Neural cell (in vitro differentiated cells): Measurements from ENCODE around the gene CACNA2D1. TPM values are rescaled to one million over a fixed set of nuclear protein-coding genes. Genes with fewer than 3 reads are reported as not detected.
A peak's percentile ranks its signal among the peaks of the same experiment; 100 is the strongest.

Experiments
- H2AFZ ChIP-seq: fragments of 200-600, 300-800 bp; sonication (generic), shearing (Covaris generic); 2 replicates; pipeline ENCODE4 v1.6.0; 2014; ENCODE audit warnings: low read depth, mild to moderate bottlenecking, antibody characterized with exemption, low read length, moderate library complexity
- H3F3A ChIP-seq: fragments of 200-600 bp; shearing (Covaris generic); 2 replicates; pipeline ENCODE4 v1.6.1; 2016; ENCODE audit warnings: mild to moderate bottlenecking, moderate library complexity, mixed read lengths, antibody characterized with exemption, low read length; ENCODE audit not compliant: insufficient read depth, poor library complexity, severe bottlenecking
- H3K27ac ChIP-seq: fragments of 200-600, 300-800 bp; sonication (generic), shearing (Covaris generic); 2 replicates; pipeline ENCODE4 v1.5.1; 2014; ENCODE audit warnings: mild to moderate bottlenecking, low read length, moderate library complexity
- H3K27me3 ChIP-seq: fragments of 300-800, 200-600 bp; sonication (generic), shearing (Covaris generic); 2 replicates; pipeline ENCODE4 v1.6.0; 2014; ENCODE audit warnings: mild to moderate bottlenecking, low read depth, low read length, moderate library complexity; ENCODE audit not compliant: insufficient read depth
- H3K36me3 ChIP-seq: fragments of 300-800, 200-600 bp; sonication (generic), shearing (Covaris generic); 2 replicates; pipeline ENCODE4 v1.5.1; 2014; ENCODE audit warnings: mild to moderate bottlenecking, antibody characterized with exemption, low read length, moderate library complexity; ENCODE audit not compliant: insufficient read depth
- H3K4me2 ChIP-seq: fragments of 300-800, 200-600 bp; sonication (generic), shearing (Covaris generic); 2 replicates; pipeline ENCODE4 v1.6.0; 2014; ENCODE audit warnings: mild to moderate bottlenecking, low read length
- H3K4me3 ChIP-seq: fragments of 300-800, 200-600 bp; sonication (generic), shearing (Covaris generic); 2 replicates; pipeline ENCODE4 v1.5.1; 2014; ENCODE audit warnings: mild to moderate bottlenecking, low read length, moderate library complexity
- H3K79me2 ChIP-seq: fragments of 200-600 bp; shearing (Covaris generic); replicated peaks from 2 replicates; pipeline ENCODE4 v1.6.0; 2014; ENCODE audit warnings: mild to moderate bottlenecking, low read length, moderate library complexity; ENCODE audit not compliant: insufficient read depth
- H3K9ac ChIP-seq: fragments of 300-800, 200-600 bp; sonication (generic), shearing (Covaris generic); 2 replicates; pipeline ENCODE4 v1.6.1; 2016; ENCODE audit warnings: mild to moderate bottlenecking, low read length, mixed read lengths
- H3K9me2 ChIP-seq: fragments of 200-600 bp; shearing (Covaris generic); 2 replicates; pipeline ENCODE4 v1.6.1; 2016; ENCODE audit warnings: mild to moderate bottlenecking, low read length, mixed read lengths; ENCODE audit not compliant: insufficient read depth
- H3K9me3 ChIP-seq: fragments of 200-600, 300-800 bp; sonication (generic), shearing (Covaris generic); 2 replicates; pipeline ENCODE4 v1.6.1; 2016; ENCODE audit warnings: mild to moderate bottlenecking, mixed run types, low read length, moderate library complexity, mixed read lengths
- H4K20me1 ChIP-seq: fragments of 200-600 bp; shearing (Covaris generic); 2 replicates; pipeline ENCODE4 v1.6.1; 2016; ENCODE audit warnings: mild to moderate bottlenecking, mixed run types; ENCODE audit not compliant: insufficient read depth
- CTCF ChIP-seq: fragments of 450-650 bp; IDR thresholded peaks from 2 replicates; pipeline ENCODE4 v1.5.1; 2014; ENCODE audit warnings: antibody characterized with exemption, mild to moderate bottlenecking, moderate library complexity; ENCODE audit not compliant: poor library complexity, severe bottlenecking
- EP300 ChIP-seq: fragments of 450-650 bp; conservative IDR thresholded peaks from 2 replicates; pipeline ENCODE4 v1.6.1; 2014; ENCODE audit warnings: antibody characterized with exemption, mild to moderate bottlenecking, moderate library complexity; ENCODE audit not compliant: poor library complexity, severe bottlenecking
- EZH2 ChIP-seq: fragments of 200-600, 300-800 bp; shearing (Covaris generic), sonication (generic); IDR thresholded peaks from 2 replicates; pipeline ENCODE4 v1.6.1; 2014; ENCODE audit warnings: antibody characterized with exemption, low read length, borderline replicate concordance, mild to moderate bottlenecking; ENCODE audit not compliant: insufficient read depth, poor library complexity, severe bottlenecking
- MXI1 ChIP-seq: fragments of 450-650 bp; conservative IDR thresholded peaks from 2 replicates; pipeline ENCODE4 v1.6.1; 2014; ENCODE audit warnings: antibody characterized with exemption, mild to moderate bottlenecking; ENCODE audit not compliant: poor library complexity, severe bottlenecking
- POLR2AphosphoS5 ChIP-seq: IDR thresholded peaks from 2 replicates; pipeline ENCODE4 v1.6.1; 2012
- RAD21 ChIP-seq: fragments of 450-650 bp; conservative IDR thresholded peaks from 2 replicates; pipeline ENCODE4 v1.6.1; 2014; ENCODE audit warnings: antibody characterized with exemption, mild to moderate bottlenecking, moderate library complexity
- SMC3 ChIP-seq: fragments of 450-650 bp; conservative IDR thresholded peaks from 2 replicates; pipeline ENCODE4 v1.6.1; 2014; ENCODE audit warnings: antibody characterized with exemption, mild to moderate bottlenecking, moderate library complexity; ENCODE audit not compliant: poor library complexity
- TAF1 ChIP-seq: IDR thresholded peaks from 2 replicates; pipeline ENCODE4 v1.6.1; 2012; ENCODE audit warnings: low read depth
- polyA plus RNA-seq: library from polyadenylated mRNA; depleted of rRNA; stranded (reverse); fragments of >200 nt; gene quantifications from 2 replicates; pipeline ENCODE4 v1.2.3, GENCODE V29; 2014
- TF ChIP-seq, protein P1 (sequence below): IDR thresholded peaks from 2 replicates; pipeline ENCODE4 v1.6.1; 2012; ENCODE audit warnings: borderline replicate concordance

CACNA2D1 gene
- polyA plus RNA-seq, 1 donor from 2014 or later = 7.0 TPM

DNA sequence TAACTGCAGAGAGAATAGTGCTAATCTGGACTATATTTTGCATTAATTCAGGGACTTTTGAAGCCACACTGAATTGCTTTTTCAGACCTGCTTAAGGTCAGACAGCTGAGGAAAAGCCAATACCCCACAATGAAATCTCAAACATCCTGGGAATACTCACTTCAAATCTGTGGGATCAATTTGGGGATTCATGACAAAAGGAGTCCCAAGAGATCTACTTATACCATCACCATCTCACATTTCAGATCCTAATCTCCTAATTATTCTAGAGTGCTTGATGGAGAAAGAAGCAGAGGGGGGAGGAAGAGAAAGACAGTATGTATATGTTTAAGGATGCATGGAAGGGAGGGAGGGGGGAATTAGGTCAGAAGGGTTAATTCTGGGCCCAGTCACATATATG lies 202.2 kb downstream of the CACNA2D1 start:
- no peaks in the 10 kb centered on the region for H4K20me1 ChIP-seq
- no peak overlapping the region for H2AFZ ChIP-seq
- no peaks in the 10 kb centered on the region for H3K27me3 ChIP-seq
- H3K36me3 ChIP-seq = no peaks in the 10 kb centered on the region
- peak overlapping the region; percentile 36 for H3K27ac ChIP-seq
- H3K4me3 ChIP-seq = no peak overlapping the region
- H3K9me3 ChIP-seq = no peaks in the 10 kb centered on the region
- peaks cover 2% of the 10 kb centered on the region for H3F3A ChIP-seq
- H3K79me2 ChIP-seq = no peaks in the 10 kb centered on the region
- H3K9ac ChIP-seq = no peak overlapping the region
- no peak overlapping the region for H3K4me2 ChIP-seq
- no peaks in the 10 kb centered on the region for H3K9me2 ChIP-seq
- TF ChIP-seq EP300 (no peak), MXI1 (no peak), SMC3 (no peak), TAF1 (no peak), CTCF (no peak), RAD21 (no peak), EZH2 (no peak), POLR2AphosphoS5 (no peak)
- TF ChIP-seq, protein P1, sequence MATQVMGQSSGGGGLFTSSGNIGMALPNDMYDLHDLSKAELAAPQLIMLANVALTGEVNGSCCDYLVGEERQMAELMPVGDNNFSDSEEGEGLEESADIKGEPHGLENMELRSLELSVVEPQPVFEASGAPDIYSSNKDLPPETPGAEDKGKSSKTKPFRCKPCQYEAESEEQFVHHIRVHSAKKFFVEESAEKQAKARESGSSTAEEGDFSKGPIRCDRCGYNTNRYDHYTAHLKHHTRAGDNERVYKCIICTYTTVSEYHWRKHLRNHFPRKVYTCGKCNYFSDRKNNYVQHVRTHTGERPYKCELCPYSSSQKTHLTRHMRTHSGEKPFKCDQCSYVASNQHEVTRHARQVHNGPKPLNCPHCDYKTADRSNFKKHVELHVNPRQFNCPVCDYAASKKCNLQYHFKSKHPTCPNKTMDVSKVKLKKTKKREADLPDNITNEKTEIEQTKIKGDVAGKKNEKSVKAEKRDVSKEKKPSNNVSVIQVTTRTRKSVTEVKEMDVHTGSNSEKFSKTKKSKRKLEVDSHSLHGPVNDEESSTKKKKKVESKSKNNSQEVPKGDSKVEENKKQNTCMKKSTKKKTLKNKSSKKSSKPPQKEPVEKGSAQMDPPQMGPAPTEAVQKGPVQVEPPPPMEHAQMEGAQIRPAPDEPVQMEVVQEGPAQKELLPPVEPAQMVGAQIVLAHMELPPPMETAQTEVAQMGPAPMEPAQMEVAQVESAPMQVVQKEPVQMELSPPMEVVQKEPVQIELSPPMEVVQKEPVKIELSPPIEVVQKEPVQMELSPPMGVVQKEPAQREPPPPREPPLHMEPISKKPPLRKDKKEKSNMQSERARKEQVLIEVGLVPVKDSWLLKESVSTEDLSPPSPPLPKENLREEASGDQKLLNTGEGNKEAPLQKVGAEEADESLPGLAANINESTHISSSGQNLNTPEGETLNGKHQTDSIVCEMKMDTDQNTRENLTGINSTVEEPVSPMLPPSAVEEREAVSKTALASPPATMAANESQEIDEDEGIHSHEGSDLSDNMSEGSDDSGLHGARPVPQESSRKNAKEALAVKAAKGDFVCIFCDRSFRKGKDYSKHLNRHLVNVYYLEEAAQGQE = no peak

DNA sequence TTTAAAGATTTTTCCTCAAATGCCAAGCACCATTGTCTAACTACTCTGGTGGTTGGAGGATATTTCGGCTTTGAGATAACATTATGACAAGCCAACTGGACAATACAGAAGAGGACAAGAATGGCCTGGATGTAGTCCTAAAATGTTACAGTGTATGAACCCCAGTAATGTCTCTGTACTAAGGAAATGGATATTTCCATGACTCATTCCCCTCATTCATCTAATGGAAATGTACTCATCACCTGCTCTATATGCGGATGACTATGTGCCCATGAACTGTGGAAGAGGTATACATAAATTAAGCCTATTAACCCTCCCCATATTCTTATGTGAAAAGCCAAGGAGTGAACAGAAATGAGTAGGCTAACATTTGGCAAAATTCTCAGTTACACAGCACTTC lies 207.9 kb downstream of the CACNA2D1 start:
- Histone ChIP-seq H3K9me3 (no peaks in the 10 kb centered on the region), H3K4me2 (no peak overlapping the region), H4K20me1 (no peaks in the 10 kb centered on the region)

More for the DNA sequence above, 207.9 kb downstream of the CACNA2D1 start:
- Histone ChIP-seq H3K27me3 (no peaks in the 10 kb centered on the region), H3F3A (no peaks in the 10 kb centered on the region), H3K9ac (no peak overlapping the region), H3K36me3 (no peaks in the 10 kb centered on the region), H3K9me2 (no peaks in the 10 kb centered on the region), H3K27ac (no peak overlapping the region), H2AFZ (no peak overlapping the region), H3K79me2 (no peaks in the 10 kb centered on the region), H3K4me3 (no peak overlapping the region)
- TF ChIP-seq EP300 (no peak), SMC3 (no peak), RAD21 (no peak), MXI1 (no peak)
